HepG2 (cell line): ENCODE data around the gene DYNC2H1. TPM values are rescaled to one million over a fixed set of nuclear protein-coding genes. Genes with fewer than 3 reads are reported as not detected.

Source experiments
- ATAC-seq: fragments of 200-7000 bp; cut with Tn5 transposase; 3 replicates; pipeline ENCODE4 v1.9.1; 2020; ENCODE audit warnings: mild to moderate bottlenecking, moderate library complexity
- BruUV-seq: library from RNA; stranded (reverse); fragments of 400-500 nt; replicated peaks from 2 replicates; lab custom pipeline; 2021; lab: Mats Ljungman, UMichigan
- CTCF ChIA-PET: fragments of 300-600 bp; formaldehyde crosslinking; extraction: SDS; loops from one replicate; lab custom pipeline; 2021; ENCODE audit warnings: low total read pairs, inconsistent platforms, low intra/inter-chr PET ratio; lab: Yijun Ruan, JAX
- POLR2A ChIA-PET: fragments of 350-600 bp; sonication (Branson Sonifier 250); formaldehyde crosslinking; loops from one replicate; lab custom pipeline; 2020; ENCODE audit warnings: antibody characterized with exemption, inconsistent platforms; lab: Yijun Ruan, JAX
- DNase-seq: peaks from one replicate; pipeline ENCODE4 v3.0.0-alpha.2; 2015; ENCODE audit warnings: low spot score
- FAIRE-seq: peaks from 3 replicates; lab custom pipeline; 2011; peaks lifted over from hg19 to GRCh38; lab: Jason Lieb, UNC
- H2AFZ ChIP-seq: one replicate; pipeline ENCODE4 v1.6.1; 2011; ENCODE audit warnings: low read length, inconsistent platforms
- H3K27ac ChIP-seq: fragments of 300-600 bp; 3 replicates; pipeline ENCODE4 v1.8.0; 2011; ENCODE audit warnings: mixed run types, mild to moderate bottlenecking, mixed read lengths, low read length, inconsistent platforms; ENCODE audit not compliant: insufficient read depth; ENCODE audit errors: extremely low read length
- H3K27me3 ChIP-seq, 2 experiments: fragments of 200-600 bp in 1 of 2; 2 replicates in 1 of 2; 3 replicates in 1 of 2; pipeline versions ENCODE4 v1.6.0 to v1.8.0; 2011; ENCODE audit warnings: low read length in 2 of 2, mild to moderate bottlenecking in 2 of 2, moderate library complexity in 2 of 2, inconsistent platforms in 1 of 2; ENCODE audit not compliant: insufficient read depth in 2 of 2, control insufficient read depth in 1 of 2
- H3K36me3 ChIP-seq, 2 experiments: fragments of 200-600 bp in 1 of 2; replicated peaks in 1 of 2; 2 replicates in 1 of 2; 3 replicates in 1 of 2; pipeline versions ENCODE4 v1.5.1 to v1.8.0; 2011; ENCODE audit warnings: low read length in 2 of 2, inconsistent platforms in 1 of 2; ENCODE audit not compliant: insufficient read depth in 2 of 2, control insufficient read depth in 1 of 2
- H3K4me1 ChIP-seq: 2 replicates; pipeline ENCODE4 v1.5.1; 2012; ENCODE audit warnings: low read length, inconsistent platforms; ENCODE audit not compliant: insufficient read depth
- H3K4me2 ChIP-seq: 2 replicates; pipeline ENCODE4 v1.6.0; 2011; ENCODE audit warnings: low read depth, low read length, inconsistent platforms
- H3K4me3 ChIP-seq, 3 experiments: fragments of 200-600 bp in 1 of 3; sonication (generic), shearing (Covaris generic) in 1 of 3; replicated peaks in 1 of 3; 2 replicates each; pipeline ENCODE4 v1.5.1; 2011 to 2016; ENCODE audit warnings: low read length in 3 of 3, inconsistent platforms in 2 of 3, low read depth in 2 of 3, mild to moderate bottlenecking in 2 of 3, control low read depth in 1 of 3, mixed read lengths in 1 of 3; ENCODE audit not compliant: insufficient read depth in 1 of 3
- H3K79me2 ChIP-seq: one replicate; pipeline ENCODE4 v1.6.1; 2011; ENCODE audit warnings: low read length, inconsistent platforms; ENCODE audit not compliant: insufficient read depth
- H3K9ac ChIP-seq: 2 replicates; pipeline ENCODE4 v1.6.0; 2011; ENCODE audit warnings: mild to moderate bottlenecking, low read depth, low read length, inconsistent platforms; ENCODE audit not compliant: insufficient read depth
- H3K9me3 ChIP-seq: 2 replicates; pipeline ENCODE4 v1.5.1; 2012; ENCODE audit warnings: mild to moderate bottlenecking, low read length
- H4K20me1 ChIP-seq: 2 replicates; pipeline ENCODE4 v1.6.0; 2011; ENCODE audit warnings: inconsistent platforms, mild to moderate bottlenecking, low read length, moderate library complexity; ENCODE audit not compliant: insufficient read depth
- REL ChIP-seq: sonication (generic); formaldehyde crosslinking; conservative IDR thresholded peaks from 2 replicates; pipeline ENCODE4 v1.8.0; 2022; ENCODE audit warnings: mild to moderate bottlenecking, missing genetic modification reagents, moderate library complexity
- SRY ChIP-seq: sonication (generic); formaldehyde crosslinking; IDR thresholded peaks from 2 replicates; pipeline ENCODE4 v1.8.0; 2022; ENCODE audit warnings: mild to moderate bottlenecking, missing genetic modification reagents
- STAG1 ChIP-seq: sonication (generic); formaldehyde crosslinking; IDR thresholded peaks from 2 replicates; pipeline ENCODE4 v1.4.0; 2020; ENCODE audit warnings: missing genetic modification reagents
- ZNF660 ChIP-seq: sonication (generic); formaldehyde crosslinking; IDR thresholded peaks from 2 replicates; pipeline ENCODE4 v1.5.1; 2020; ENCODE audit warnings: mild to moderate bottlenecking, low read depth, missing genetic modification reagents, borderline replicate concordance
- WGBS: methylation state at CpG from one replicate; pipeline ENCODE4 v1.1.6; 2017; ENCODE audit warnings: low lambda C conversion rate; 5-methylcytosine and 5-hydroxymethylcytosine counted together
- in situ Hi-C: cut with HindIII; loops from 2 replicates; pipeline ENCODE4 v1.10.0; 2017; ENCODE audit warnings: low pct_unique_long_range_greater_than_20kb; ENCODE audit not compliant: extremely low pct_ligation_motif_present
- intact Hi-C: fragments of 100-400 bp; cut with micrococcal nuclease; formaldehyde crosslinking; loops from one replicate; pipeline ENCODE4 v1.10.0; 2022; ENCODE audit not compliant: unreplicated experiment
- polyA plus RNA-seq, 8 experiments: library from polyadenylated mRNA; depleted of rRNA in 3 of 8; stranded (reverse) in 7 of 8; unstranded in 1 of 8; fragments of >200 nt; fragmentation: Illumina TruSeq in 4 of 8; extraction: Trizol in 4 of 8; gene quantifications; 2 replicates each; pipeline versions ENCODE4 v1.2.1 to v1.2.3, GENCODE V29; 2011 to 2016; ENCODE audit warnings: low read depth in 4 of 8, missing spikeins in 1 of 8, mixed read lengths in 1 of 8; ENCODE audit not compliant: insufficient read depth in 1 of 8
- total RNA-seq, 5 experiments: library from RNA; depleted of rRNA; stranded (reverse); fragments of >200 nt; fragmentation: Illumina TruSeq; extraction: Trizol; gene quantifications; 2 replicates each; pipeline ENCODE4 v1.2.3, GENCODE V29; 2016; ENCODE audit warnings: low read depth in 1 of 5
- TF ChIP-seq, protein P1 (sequence below): sonication (generic); formaldehyde crosslinking; IDR thresholded peaks from 2 replicates; pipeline ENCODE4 v1.5.0; 2020; ENCODE audit warnings: mild to moderate bottlenecking, missing genetic modification reagents, moderate library complexity
- TF ChIP-seq, protein P2 (sequence below): sonication (generic); formaldehyde crosslinking; IDR thresholded peaks from 2 replicates; pipeline ENCODE4 v1.4.0; 2020; ENCODE audit warnings: missing genetic modification reagents

The DYNC2H1 gene
- total and polyA plus RNA-seq, 2 of the 13 experiments (the other 11 are each of a cell fraction or from before 2014, with no cell fraction given), result 0.49 to 0.66 TPM

DNA sequence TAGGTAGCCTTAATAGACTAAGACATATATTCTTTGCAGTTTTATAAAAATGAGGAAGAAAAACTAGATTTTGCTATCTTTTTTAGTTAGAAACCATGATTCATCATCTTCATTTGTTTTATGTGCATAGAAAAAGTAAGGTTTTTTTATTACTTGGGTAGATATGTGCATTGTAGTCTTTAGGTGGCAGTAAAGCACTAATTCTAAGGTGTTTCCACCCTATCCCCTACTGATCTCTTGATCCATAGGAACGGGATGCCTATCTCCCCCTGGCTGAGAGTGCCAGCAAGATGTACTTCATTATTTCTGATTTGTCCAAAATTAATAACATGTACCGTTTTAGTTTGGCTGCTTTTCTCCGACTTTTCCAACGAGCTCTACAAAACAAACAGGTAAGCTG is 148.1 kb downstream of the DYNC2H1 start:
- no peak overlapping the region for H3K9ac ChIP-seq
- H3K4me1 ChIP-seq, result no peaks in the 10 kb centered on the region
- no peaks in the 10 kb centered on the region for H3K27me3 ChIP-seq
- no peak overlapping the region for H3K4me3 ChIP-seq
- CTCF ChIA-PET, result interaction anchor here (2.2 kb wide), 1 partner anchor 344 kb away, joined by 9 read pairs; no protein-coding TSS in a partner anchor
- no peak overlapping the region for H3K27ac ChIP-seq
- 1% methylated on average over 4 of the region's 4 CpGs for WGBS
- TF ChIP-seq REL, result no peak
- TF ChIP-seq, protein P1, sequence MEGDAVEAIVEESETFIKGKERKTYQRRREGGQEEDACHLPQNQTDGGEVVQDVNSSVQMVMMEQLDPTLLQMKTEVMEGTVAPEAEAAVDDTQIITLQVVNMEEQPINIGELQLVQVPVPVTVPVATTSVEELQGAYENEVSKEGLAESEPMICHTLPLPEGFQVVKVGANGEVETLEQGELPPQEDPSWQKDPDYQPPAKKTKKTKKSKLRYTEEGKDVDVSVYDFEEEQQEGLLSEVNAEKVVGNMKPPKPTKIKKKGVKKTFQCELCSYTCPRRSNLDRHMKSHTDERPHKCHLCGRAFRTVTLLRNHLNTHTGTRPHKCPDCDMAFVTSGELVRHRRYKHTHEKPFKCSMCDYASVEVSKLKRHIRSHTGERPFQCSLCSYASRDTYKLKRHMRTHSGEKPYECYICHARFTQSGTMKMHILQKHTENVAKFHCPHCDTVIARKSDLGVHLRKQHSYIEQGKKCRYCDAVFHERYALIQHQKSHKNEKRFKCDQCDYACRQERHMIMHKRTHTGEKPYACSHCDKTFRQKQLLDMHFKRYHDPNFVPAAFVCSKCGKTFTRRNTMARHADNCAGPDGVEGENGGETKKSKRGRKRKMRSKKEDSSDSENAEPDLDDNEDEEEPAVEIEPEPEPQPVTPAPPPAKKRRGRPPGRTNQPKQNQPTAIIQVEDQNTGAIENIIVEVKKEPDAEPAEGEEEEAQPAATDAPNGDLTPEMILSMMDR (CRISPR knock-in tag), result 0 out of 2 replicates have a peak, but pooled peaks have one; percentile 15
- TF ChIP-seq ZNF660, result no peak
- TF ChIP-seq, protein P2, sequence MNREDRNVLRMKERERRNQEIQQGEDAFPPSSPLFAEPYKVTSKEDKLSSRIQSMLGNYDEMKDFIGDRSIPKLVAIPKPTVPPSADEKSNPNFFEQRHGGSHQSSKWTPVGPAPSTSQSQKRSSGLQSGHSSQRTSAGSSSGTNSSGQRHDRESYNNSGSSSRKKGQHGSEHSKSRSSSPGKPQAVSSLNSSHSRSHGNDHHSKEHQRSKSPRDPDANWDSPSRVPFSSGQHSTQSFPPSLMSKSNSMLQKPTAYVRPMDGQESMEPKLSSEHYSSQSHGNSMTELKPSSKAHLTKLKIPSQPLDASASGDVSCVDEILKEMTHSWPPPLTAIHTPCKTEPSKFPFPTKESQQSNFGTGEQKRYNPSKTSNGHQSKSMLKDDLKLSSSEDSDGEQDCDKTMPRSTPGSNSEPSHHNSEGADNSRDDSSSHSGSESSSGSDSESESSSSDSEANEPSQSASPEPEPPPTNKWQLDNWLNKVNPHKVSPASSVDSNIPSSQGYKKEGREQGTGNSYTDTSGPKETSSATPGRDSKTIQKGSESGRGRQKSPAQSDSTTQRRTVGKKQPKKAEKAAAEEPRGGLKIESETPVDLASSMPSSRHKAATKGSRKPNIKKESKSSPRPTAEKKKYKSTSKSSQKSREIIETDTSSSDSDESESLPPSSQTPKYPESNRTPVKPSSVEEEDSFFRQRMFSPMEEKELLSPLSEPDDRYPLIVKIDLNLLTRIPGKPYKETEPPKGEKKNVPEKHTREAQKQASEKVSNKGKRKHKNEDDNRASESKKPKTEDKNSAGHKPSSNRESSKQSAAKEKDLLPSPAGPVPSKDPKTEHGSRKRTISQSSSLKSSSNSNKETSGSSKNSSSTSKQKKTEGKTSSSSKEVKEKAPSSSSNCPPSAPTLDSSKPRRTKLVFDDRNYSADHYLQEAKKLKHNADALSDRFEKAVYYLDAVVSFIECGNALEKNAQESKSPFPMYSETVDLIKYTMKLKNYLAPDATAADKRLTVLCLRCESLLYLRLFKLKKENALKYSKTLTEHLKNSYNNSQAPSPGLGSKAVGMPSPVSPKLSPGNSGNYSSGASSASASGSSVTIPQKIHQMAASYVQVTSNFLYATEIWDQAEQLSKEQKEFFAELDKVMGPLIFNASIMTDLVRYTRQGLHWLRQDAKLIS, result no peak
- no peak for TF ChIP-seq SRY (CRISPR knock-in tag)
- TF ChIP-seq STAG1 (CRISPR knock-in tag), result peak; percentile 50
- TF ChIP-seq, all 625 proteins: peak for 2
- H2AFZ ChIP-seq, result no peak overlapping the region
- POLR2A ChIA-PET, result no interaction called here
- FAIRE-seq (no peak), DNase-seq (peak; percentile 3), ATAC-seq (peak; percentile 82)
- no peak overlapping the region for H3K4me2 ChIP-seq
- H4K20me1 ChIP-seq, result no peaks in the 10 kb centered on the region
- intact Hi-C loops (loop anchor here (1.0 kb wide), 1 partner anchor 344 kb away; no protein-coding TSS in a partner anchor), in situ Hi-C loops (no loop called here)
- no TSS peak for BruUV-seq
- no peaks in the 10 kb centered on the region for H3K9me3 ChIP-seq
- H3K79me2 ChIP-seq, result no peaks in the 10 kb centered on the region
- H3K36me3 ChIP-seq, result no peaks in the 10 kb centered on the region
